Liver (tissue), 9 donors: ENCODE data around the gene NR2E1. TPM values are rescaled to one million over a fixed set of nuclear protein-coding genes. Genes with fewer than 3 reads are reported as not detected.

Experiments
- DNase-seq: peaks from one replicate; pipeline ENCODE4 v3.0.0-alpha.2; 2017; ENCODE audit warnings: low spot score
- H3K27ac ChIP-seq, 2 donors: one replicate each; pipeline ENCODE4 v1.7.0; 2013; ENCODE audit warnings: inconsistent platforms in 2 of 2, low read length in 2 of 2, control low read depth in 1 of 2, low read depth in 1 of 2, mild to moderate bottlenecking in 1 of 2
- H3K27me3 ChIP-seq, 4 donors: one replicate each; pipeline versions ENCODE4 v1.6.1 to v1.7.0; 2013; ENCODE audit warnings: low read length in 3 of 4, inconsistent platforms in 1 of 4, mild to moderate bottlenecking in 1 of 4, moderate library complexity in 1 of 4; ENCODE audit not compliant: control insufficient read depth in 4 of 4, insufficient read depth in 4 of 4
- H3K36me3 ChIP-seq, 4 donors: one replicate each; pipeline versions ENCODE4 v1.6.1 to v1.7.0; 2013; ENCODE audit warnings: low read length in 3 of 4, mild to moderate bottlenecking in 3 of 4, low read depth in 1 of 4, moderate library complexity in 1 of 4; ENCODE audit not compliant: control insufficient read depth in 4 of 4, insufficient read depth in 3 of 4
- H3K4me1 ChIP-seq, 4 donors: one replicate each; pipeline versions ENCODE4 v1.6.1 to v1.7.0; 2013; ENCODE audit warnings: low read length in 3 of 4, mild to moderate bottlenecking in 3 of 4, moderate library complexity in 1 of 4; ENCODE audit not compliant: control insufficient read depth in 4 of 4, insufficient read depth in 4 of 4
- H3K4me3 ChIP-seq, 3 donors: one replicate each; pipeline versions ENCODE4 v1.6.1 to v1.7.0; 2013; ENCODE audit warnings: low read length in 3 of 3, control low read depth in 1 of 3, low read depth in 1 of 3, mild to moderate bottlenecking in 1 of 3
- H3K9ac ChIP-seq, 2 donors: one replicate each; pipeline ENCODE4 v1.7.0; 2013; ENCODE audit warnings: low read length in 2 of 2, mild to moderate bottlenecking in 2 of 2, moderate library complexity in 2 of 2, control low read depth in 1 of 2, low read depth in 1 of 2
- H3K9me3 ChIP-seq, 4 donors: one replicate each; pipeline versions ENCODE4 v1.6.1 to v1.7.0; 2013; ENCODE audit warnings: low read length in 3 of 4; ENCODE audit not compliant: control insufficient read depth in 4 of 4
- ATF3 ChIP-seq: IDR thresholded peaks from 2 replicates; pipeline ENCODE4 v1.6.1; 2016; ENCODE audit warnings: antibody characterized with exemption
- CTCF ChIP-seq: fragments of 150-350 bp; IDR thresholded peaks from 2 replicates; pipeline ENCODE4 v1.5.1; 2017; ENCODE audit warnings: improper control_type of control experiment, low read depth, low read length; ENCODE audit not compliant: missing input control
- EGR1 ChIP-seq, 2 donors: IDR thresholded peaks; 2 replicates each; pipeline ENCODE4 v1.6.1; 2016 to 2018; ENCODE audit warnings: antibody characterized with exemption in 2 of 2, low read depth in 2 of 2
- FOXA1 ChIP-seq: IDR thresholded peaks from 2 replicates; pipeline ENCODE4 v1.6.1; 2016; ENCODE audit warnings: antibody characterized with exemption
- HNF4A ChIP-seq, 2 donors: conservative IDR thresholded peaks; 2 replicates each; pipeline ENCODE4 v1.6.1; 2016; ENCODE audit warnings: antibody characterized with exemption in 2 of 2, mild to moderate bottlenecking in 2 of 2
- HNF4G ChIP-seq: IDR thresholded peaks from 2 replicates; pipeline ENCODE4 v1.6.1; 2016; ENCODE audit warnings: antibody characterized with exemption
- JUND ChIP-seq, 2 donors: IDR thresholded peaks; 2 replicates each; pipeline ENCODE4 v1.6.1; 2016; ENCODE audit warnings: antibody characterized with exemption in 2 of 2
- RXRA ChIP-seq, 2 donors: IDR thresholded peaks; 2 replicates each; pipeline ENCODE4 v1.6.1; 2017 to 2018; ENCODE audit warnings: antibody characterized with exemption in 2 of 2, mild to moderate bottlenecking in 1 of 2
- SP1 ChIP-seq: IDR thresholded peaks from 2 replicates; pipeline ENCODE4 v1.6.1; 2018; ENCODE audit warnings: antibody characterized with exemption, mild to moderate bottlenecking
- YY1 ChIP-seq: IDR thresholded peaks from 2 replicates; pipeline ENCODE4 v1.6.1; 2016; ENCODE audit warnings: antibody characterized with exemption, mild to moderate bottlenecking
- ZBTB33 ChIP-seq: IDR thresholded peaks from 2 replicates; pipeline ENCODE4 v1.6.1; 2016; ENCODE audit warnings: antibody characterized with exemption
- WGBS: extraction: QIAGEN DNeasy Blood & Tissue Kit; methylation state at CpG from one replicate; pipeline ENCODE4 v1.1.7; 2013; 5-methylcytosine and 5-hydroxymethylcytosine counted together
- polyA plus RNA-seq, 2 donors: library from polyadenylated mRNA; stranded (reverse) in 1 of 2; unstranded in 1 of 2; fragments of 200-250 nt in 1 of 2; fragments of >200 nt in 1 of 2; fragmentation: Nextera tagmentation in 1 of 2; extraction: Ambion mirVana in 1 of 2; gene quantifications; one replicate each; pipeline versions ENCODE4 v1.2.1 to v1.2.3, GENCODE V29; 2013 to 2015
- total RNA-seq, 2 donors: library from RNA; depleted of rRNA; stranded (reverse); fragments of >200 nt; gene quantifications; one replicate each; pipeline ENCODE4 v1.2.3, GENCODE V29; 2014
- TF ChIP-seq, protein P1 (sequence below): IDR thresholded peaks from 2 replicates; pipeline ENCODE4 v1.6.1; 2016; ENCODE audit warnings: antibody characterized with exemption
- donor health status: healthy.
- donor health status: healthy.
- donor health status: healthy.
- donor health status: healthy.
- donor health status: healthy.

The NR2E1 gene
- total and polyA plus RNA-seq, 4 donors = not detected

GRCh38 chr6:108130262-108130661, 35.6 kb upstream of the NR2E1 start:
- Histone ChIP-seq H3K4me3 (no peak overlapping the region), H3K36me3 (no peaks in the 10 kb centered on the region), H3K27ac (no peak overlapping the region), H3K9me3 (no peaks in the 10 kb centered on the region), H3K4me1 (peaks cover 0 to 11% (median 7%) of the 10 kb centered on the region in 4 donors), H3K9ac (no peak overlapping the region), H3K27me3 (peaks cover 0 to 5% (median 0%) of the 10 kb centered on the region in 4 donors)
- no peak for TF ChIP-seq ATF3
- TF ChIP-seq FOXA1 = no peak
- no peak for TF ChIP-seq RXRA (IDR thresholded peaks at IDR 0.05)
- TF ChIP-seq HNF4G = no peak
- TF ChIP-seq JUND (IDR thresholded peaks at IDR 0.05) = no peak
- no peak for TF ChIP-seq CTCF
- DNase-seq = no peak

GRCh38 chr6:108132863-108133262, 33.0 kb upstream of the NR2E1 start:
- peaks cover 0 to 8% (median 2%) of the 10 kb centered on the region in 4 donors for H3K27me3 ChIP-seq

GRCh38 chr6:108133594-108134179, 32.1 kb upstream of the NR2E1 start:
- DNase-seq = peak; percentile 48
- Histone ChIP-seq H3K36me3 (no peaks in the 10 kb centered on the region), H3K9ac (no peak overlapping the region), H3K4me1 (peaks cover 0 to 5% (median 4%) of the 10 kb centered on the region in 4 donors), H3K27me3 (peaks cover 0 to 8% (median 2%) of the 10 kb centered on the region in 4 donors), H3K9me3 (no peaks in the 10 kb centered on the region), H3K4me3 (peak overlapping the region in 1 of 3 donors; percentile 42), H3K27ac (no peak overlapping the region)
- WGBS = 10% methylated on average over 36 of the region's 36 CpGs
- peak; percentile 13 for TF ChIP-seq CTCF
- no peak for TF ChIP-seq EGR1 (IDR thresholded peaks at IDR 0.05; ENCODE audit: low read depth in 2 of 2)
- TF ChIP-seq ZBTB33 = no peak
- no peak for TF ChIP-seq SP1
- TF ChIP-seq RXRA (IDR thresholded peaks at IDR 0.05) = no peak

More at GRCh38 chr6:108132863-108133262, 33.0 kb upstream of the NR2E1 start:
- Histone ChIP-seq H3K4me3 (no peak overlapping the region), H3K9ac (no peak overlapping the region), H3K27ac (no peak overlapping the region), H3K4me1 (peaks cover 0 to 5% (median 4%) of the 10 kb centered on the region in 4 donors), H3K36me3 (no peaks in the 10 kb centered on the region), H3K9me3 (no peaks in the 10 kb centered on the region)
- 66% methylated on average over 4 of the region's 4 CpGs for WGBS
- no peak for TF ChIP-seq JUND (IDR thresholded peaks at IDR 0.05)
- no peak for TF ChIP-seq YY1
- TF ChIP-seq, protein P1, sequence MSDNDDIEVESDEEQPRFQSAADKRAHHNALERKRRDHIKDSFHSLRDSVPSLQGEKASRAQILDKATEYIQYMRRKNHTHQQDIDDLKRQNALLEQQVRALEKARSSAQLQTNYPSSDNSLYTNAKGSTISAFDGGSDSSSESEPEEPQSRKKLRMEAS = no peak
- TF ChIP-seq HNF4A (conservative IDR thresholded peaks at IDR 0.05) = no peak
- no peak for TF ChIP-seq FOXA1
- TF ChIP-seq CTCF = no peak
- no peak for TF ChIP-seq RXRA (IDR thresholded peaks at IDR 0.05)
- no peak for DNase-seq
